Measurements from ENCODE around the gene EXOC7. TPM values are rescaled to one million over a fixed set of nuclear protein-coding genes. Genes with fewer than 3 reads are reported as not detected.

EXOC7 gene
- total and polyA plus RNA-seq, 2 of the 8 experiments (the other 6 are each of a cell fraction or from before 2014, with no cell fraction given) = 77.1 to 92.6 TPM

DNA sequence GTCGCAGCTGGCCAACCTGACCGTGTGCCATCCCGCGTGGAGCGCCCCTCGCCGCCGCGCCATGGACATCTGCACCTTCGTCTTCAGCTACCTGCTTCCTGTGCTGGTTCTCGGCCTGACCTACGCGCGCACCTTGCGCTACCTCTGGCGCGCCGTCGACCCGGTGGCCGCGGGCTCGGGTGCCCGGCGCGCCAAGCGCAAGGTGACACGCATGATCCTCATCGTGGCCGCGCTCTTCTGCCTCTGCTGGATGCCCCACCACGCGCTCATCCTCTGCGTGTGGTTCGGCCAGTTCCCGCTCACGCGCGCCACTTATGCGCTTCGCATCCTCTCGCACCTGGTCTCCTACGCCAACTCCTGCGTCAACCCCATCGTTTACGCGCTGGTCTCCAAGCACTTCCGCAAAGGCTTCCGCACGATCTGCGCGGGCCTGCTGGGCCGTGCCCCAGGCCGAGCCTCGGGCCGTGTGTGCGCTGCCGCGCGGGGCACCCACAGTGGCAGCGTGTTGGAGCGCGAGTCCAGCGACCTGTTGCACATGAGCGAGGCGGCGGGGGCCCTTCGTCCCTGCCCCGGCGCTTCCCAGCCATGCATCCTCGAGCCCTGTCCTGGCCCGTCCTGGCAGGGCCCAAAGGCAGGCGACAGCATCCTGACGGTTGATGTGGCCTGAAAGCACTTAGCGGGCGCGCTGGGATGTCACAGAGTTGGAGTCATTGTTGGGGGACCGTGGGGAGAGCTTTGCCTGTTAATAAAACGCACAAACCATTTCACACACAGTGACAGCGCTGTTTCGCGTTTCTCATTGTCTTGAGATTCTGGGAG lies 26.6 kb downstream of the EXOC7 start:
- Histone ChIP-seq H4K20me1 (replicated peaks in 1 of 2; ENCODE audit: control insufficient read depth in 1 of 2, insufficient read depth in 2 of 2, low read length in 2 of 2) (peaks cover 0 to 15% of the 10 kb centered on the region in 2 experiments), H2BK15ac (ENCODE audit: low read length) (no peak overlapping the region; the same call in 1 of the 2 replicates), H3K9ac (replicated peaks in 1 of 4; ENCODE audit: extremely low read depth in 1 of 4, low read depth in 3 of 4, low read length in 3 of 4) (peak overlapping the region in 1 of 4 experiments; percentile 13; a peak in 2 of 7 replicates), H4K91ac (replicated peaks; ENCODE audit: insufficient read length, low read length) (no peak overlapping the region), H3K79me2 (ENCODE audit: control insufficient read depth in 1 of 2, insufficient read depth in 2 of 2, low read length in 2 of 2) (peaks cover under 1 to 2% of the 10 kb centered on the region in 2 experiments; a peak in 3 of 4 replicates), H3K18ac (ENCODE audit: extremely low read depth, low read length) (peak overlapping the region; percentile 53; the same call in 1 of the 2 replicates), H2BK20ac (ENCODE audit: low read length) (no peak overlapping the region; the same call in 1 of the 2 replicates), H3K23me2 (ENCODE audit: low read depth, low read length) (peaks cover 26% of the 10 kb centered on the region), H3K27ac (ENCODE audit: low read depth, low read length) (no peak overlapping the region), H2BK120ac (replicated peaks; ENCODE audit: low read depth, low read length) (no peak overlapping the region), H2AK5ac (ENCODE audit: low read depth, low read length) (no peak overlapping the region), H3K56ac (replicated peaks; ENCODE audit: insufficient read length, low read depth, low read length) (no peak overlapping the region), H4K5ac (ENCODE audit: insufficient read length, low read depth, low read length) (no peak overlapping the region), H3K9me3 (ENCODE audit: insufficient read depth in 2 of 2, low read depth in 1 of 2, low read length in 1 of 2) (no peaks in the 10 kb centered on the region), H2BK5ac (ENCODE audit: low read depth, low read length) (no peak overlapping the region; the same call in 1 of the 2 replicates), H3K36me3 (ENCODE audit: control insufficient read depth in 2 of 4, insufficient read depth in 4 of 4, low read length in 3 of 4) (no peaks in the 10 kb centered on the region; a peak in 1 of 8 replicates), H3K23ac (ENCODE audit: insufficient read length) (no peak overlapping the region), H3K4me3 (ENCODE audit: extremely low read depth in 1 of 4, insufficient read depth in 2 of 4, low read depth in 3 of 4, low read length in 4 of 4) (peak overlapping the region; percentile 2 to 60 (median 19); a peak in 7 of 8 replicates), H3K79me1 (ENCODE audit: low read depth, low read length) (no peaks in the 10 kb centered on the region; the same call in 1 of the 2 replicates), H2BK12ac (ENCODE audit: low read depth, low read length) (peak overlapping the region; percentile 46; the same call in 1 of the 2 replicates), H2AFZ (ENCODE audit: low read length) (no peak overlapping the region), H3K4ac (replicated peaks; ENCODE audit: insufficient read length, low read depth, low read length) (no peak overlapping the region), H3K4me2 (ENCODE audit: insufficient read depth in 1 of 2, low read depth in 2 of 2, low read length in 2 of 2) (peak overlapping the region; percentile 77 to 79), H4K8ac (ENCODE audit: extremely low read depth, insufficient read depth, low read length) (no peak overlapping the region; the same call in 1 of the 2 replicates), H3K27me3 (replicated peaks in 1 of 4; ENCODE audit: control insufficient read depth in 3 of 4, extremely low read depth in 1 of 4, insufficient read depth in 3 of 4, low read length in 3 of 4) (peaks cover 54 to 72% (median 68%) of the 10 kb centered on the region in 4 experiments), H3K14ac (ENCODE audit: insufficient read length) (no peak overlapping the region), H3K4me1 (replicated peaks in 1 of 4; ENCODE audit: control insufficient read depth in 3 of 4, insufficient read depth in 4 of 4, low read length in 3 of 4) (peaks cover 0 to 48% (median 41%) of the 10 kb centered on the region in 4 experiments; a peak in 6 of 7 replicates)
- WGBS, 2 experiments (ENCODE audit: extremely low coverage in 1 of 2, insufficient coverage in 1 of 2, insufficient read length in 1 of 2, insufficient replicate concordance in 2 of 2, low coverage in 1 of 2, low lambda C conversion rate in 2 of 2, missing lambda C conversion rate in 1 of 2) = 12% methylated on average over 82 of the region's 82 CpGs; no CpG with 5 or more reads in 1 of the 2 experiments
- ChIA-PET POLR2A (ENCODE audit: partially characterized antibody) (interaction anchor here (0.7 to 4.0 kb wide), 8 partner anchors 9 to 162 kb away, joined by 3 to 28 read pairs (median 4); no protein-coding TSS in a partner anchor), CTCF (ENCODE audit: partially characterized antibody) (interaction anchor here (0.7 to 7.6 kb wide), 7 partner anchors 11 to 203 kb away, joined by 3 to 36 read pairs (median 4); no protein-coding TSS in a partner anchor)
- peak in 1 of 2 experiments; percentile 78 for DNase-seq (ENCODE audit: low read depth in 1 of 2, low spot score in 2 of 2)
- FAIRE-seq = no peak
- TF ChIP-seq RNF2 (IDR thresholded peaks at IDR 0.05; ENCODE audit: borderline replicate concordance, low read depth, low read length, missing control alignments, poor library complexity, severe bottlenecking) = peak; percentile 70
- TF ChIP-seq EZH2 (IDR thresholded peaks at IDR 0.05; ENCODE audit: low read depth, low read length, severe bottlenecking) = peak; percentile 86
- peak; percentile 51 for TF ChIP-seq KDM4A (IDR thresholded peaks at IDR 0.05; ENCODE audit: low read depth, low read length, severe bottlenecking)
- no peak for TF ChIP-seq RAD21 (IDR thresholded peaks at IDR 0.05 in 1 of 2, conservative IDR thresholded peaks at IDR 0.05 in 1 of 2; ENCODE audit: low read depth in 2 of 2, low read length in 2 of 2)
- TF ChIP-seq EGR1 (IDR thresholded peaks at IDR 0.05; ENCODE audit: borderline replicate concordance, low read depth, low read length) = no peak
- TF ChIP-seq, protein P1, sequence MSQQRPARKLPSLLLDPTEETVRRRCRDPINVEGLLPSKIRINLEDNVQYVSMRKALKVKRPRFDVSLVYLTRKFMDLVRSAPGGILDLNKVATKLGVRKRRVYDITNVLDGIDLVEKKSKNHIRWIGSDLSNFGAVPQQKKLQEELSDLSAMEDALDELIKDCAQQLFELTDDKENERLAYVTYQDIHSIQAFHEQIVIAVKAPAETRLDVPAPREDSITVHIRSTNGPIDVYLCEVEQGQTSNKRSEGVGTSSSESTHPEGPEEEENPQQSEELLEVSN (IDR thresholded peaks at IDR 0.05) = peak; percentile 43; the same call in 1 of the 2 replicates
- TF ChIP-seq SP4 (IDR thresholded peaks at IDR 0.05; ENCODE audit: low read length) = no peak
- TF ChIP-seq TEAD4 (IDR thresholded peaks at IDR 0.05; ENCODE audit: low read depth, low read length) = peak; percentile 46; the same call in 1 of the 2 replicates

All from H1 (cell line).